OCI-LY7 (cell line): ENCODE data around the gene SSTR5. TPM values are rescaled to one million over a fixed set of nuclear protein-coding genes. Genes with fewer than 3 reads are reported as not detected.

Experiments
- BruUV-seq: library from RNA; stranded (reverse); fragments of 400-500 nt; replicated peaks from 2 replicates; lab custom pipeline; 2021; lab: Mats Ljungman, UMichigan
- CTCF ChIA-PET: fragments of 300-600 bp; sonication (Branson Sonifier 250); formaldehyde crosslinking; loops from one replicate; lab custom pipeline; 2022; ENCODE audit warnings: antibody characterized with exemption; ENCODE audit not compliant: unreplicated experiment; lab: Charles Lee
- POLR2A ChIA-PET: fragments of 300-600 bp; sonication (Branson Sonifier 250); formaldehyde crosslinking; loops from one replicate; lab custom pipeline; 2022; ENCODE audit warnings: antibody characterized with exemption; lab: Charles Lee
- DNase-seq: peaks from one replicate; pipeline ENCODE4 v3.0.0-alpha.2; 2015; ENCODE audit warnings: low spot score
- H2AFZ ChIP-seq: fragments of 200-600 bp; sonication (generic), shearing (Covaris generic); 2 replicates; pipeline ENCODE4 v1.6.1; 2014; ENCODE audit warnings: mild to moderate bottlenecking, antibody characterized with exemption, low read length, moderate library complexity
- H3K27ac ChIP-seq: fragments of 200-600 bp; sonication (generic); 2 replicates; pipeline ENCODE4 v1.5.1; 2014; ENCODE audit warnings: mixed run types, low read depth, mild to moderate bottlenecking, moderate library complexity, low read length, inconsistent platforms; ENCODE audit not compliant: poor library complexity, severe bottlenecking
- H3K36me3 ChIP-seq: fragments of 200-600 bp; sonication (generic); 2 replicates; pipeline ENCODE4 v1.6.1; 2014; ENCODE audit warnings: mild to moderate bottlenecking, antibody characterized with exemption, low read length, moderate library complexity, mixed read lengths; ENCODE audit not compliant: insufficient read depth
- H3K4me1 ChIP-seq: fragments of 200-600 bp; sonication (generic); 2 replicates; pipeline ENCODE4 v1.5.1; 2014; ENCODE audit warnings: mild to moderate bottlenecking, low read length; ENCODE audit not compliant: insufficient read depth, poor library complexity, severe bottlenecking
- H3K4me2 ChIP-seq: fragments of 200-600 bp; sonication (generic); 2 replicates; pipeline ENCODE4 v1.6.1; 2014; ENCODE audit warnings: mild to moderate bottlenecking, low read length
- H3K4me3 ChIP-seq: fragments of 200-600 bp; sonication (generic); 2 replicates; pipeline ENCODE4 v1.5.1; 2014; ENCODE audit warnings: mild to moderate bottlenecking, low read depth, low read length; ENCODE audit not compliant: poor library complexity, severe bottlenecking
- H3K79me2 ChIP-seq: fragments of 200-600 bp; sonication (generic); 2 replicates; pipeline ENCODE4 v1.6.1; 2016; ENCODE audit warnings: low read depth, mild to moderate bottlenecking, low read length, moderate library complexity, mixed read lengths; ENCODE audit not compliant: insufficient read depth
- H3K9me2 ChIP-seq: fragments of 200-600 bp; sonication (generic); 2 replicates; pipeline ENCODE4 v1.6.1; 2016; ENCODE audit warnings: mild to moderate bottlenecking, low read length, mixed read lengths; ENCODE audit not compliant: insufficient read depth
- H3K9me3 ChIP-seq: fragments of 200-600 bp; sonication (generic); 2 replicates; pipeline ENCODE4 v1.6.1; 2014; ENCODE audit warnings: mild to moderate bottlenecking, mixed run types, low read length, mixed read lengths
- H4K20me1 ChIP-seq: fragments of 200-600 bp; sonication (generic); 2 replicates; pipeline ENCODE4 v1.6.1; 2014; ENCODE audit warnings: mild to moderate bottlenecking, antibody characterized with exemption, low read length, moderate library complexity, mixed read lengths; ENCODE audit not compliant: insufficient read depth
- CTCF ChIP-seq: fragments of 200-600 bp; sonication (generic); conservative IDR thresholded peaks from 2 replicates; pipeline ENCODE4 v1.5.1; 2014; ENCODE audit warnings: mild to moderate bottlenecking, antibody characterized with exemption, low read length, moderate library complexity, mixed read lengths
- EZH2phosphoT487 ChIP-seq: fragments of 200-600 bp; sonication (generic); IDR thresholded peaks from 2 replicates; pipeline ENCODE4 v1.6.1; 2018; ENCODE audit warnings: low read depth, borderline replicate concordance, mild to moderate bottlenecking, mixed run types, antibody characterized with exemption, low read length, moderate library complexity, mixed read lengths
- intact Hi-C: fragments of 100-400 bp; cut with micrococcal nuclease; formaldehyde crosslinking; loops from one replicate; pipeline ENCODE4 v1.10.0; 2022; ENCODE audit not compliant: unreplicated experiment
- total RNA-seq, 2 experiments: library from RNA; depleted of rRNA in 1 of 2; stranded (reverse); fragments of >200 nt in 1 of 2; shearing (Covaris generic) in 1 of 2; gene quantifications; 2 replicates each; pipeline ENCODE4 v1.2.3, GENCODE V29; 2014 to 2022

Gene SSTR5
- total RNA-seq, 2 experiments from 2014 or later: not detected

- intact Hi-C loops: loop anchor here (2.0 kb wide), 1 partner anchor 289 kb away; no protein-coding TSS in a partner anchor
- ChIA-PET POLR2A (no interaction called here), CTCF (no interaction called here)
- Histone ChIP-seq H4K20me1 (no peaks in the 10 kb centered on the region), H3K4me3 (no peak overlapping the region), H3K36me3 (no peaks in the 10 kb centered on the region), H3K79me2 (no peaks in the 10 kb centered on the region), H3K9me2 (no peaks in the 10 kb centered on the region), H3K4me1 (no peaks in the 10 kb centered on the region), H2AFZ (no peak overlapping the region), H3K4me2 (no peak overlapping the region), H3K27ac (no peak overlapping the region), H3K9me3 (no peaks in the 10 kb centered on the region)
- no TSS peak for BruUV-seq
- no peak for DNase-seq
- no peak for TF ChIP-seq CTCF
- no peak for TF ChIP-seq EZH2phosphoT487
Observed at GRCh38 chr16:1101573-1102332, 29.2 kb downstream of the SSTR5 start.

- ChIA-PET POLR2A (no interaction called here), CTCF (no interaction called here)
- intact Hi-C loops: loop anchor here (2.0 kb wide), 1 partner anchor 290 kb away; no protein-coding TSS in a partner anchor
- H3K9me2 ChIP-seq: no peaks in the 10 kb centered on the region
- H3K9me3 ChIP-seq: no peaks in the 10 kb centered on the region
- H3K4me2 ChIP-seq: no peak overlapping the region
- H3K36me3 ChIP-seq: no peaks in the 10 kb centered on the region
- H4K20me1 ChIP-seq: no peaks in the 10 kb centered on the region
- TF ChIP-seq CTCF (no peak), EZH2phosphoT487 (no peak)
- H3K27ac ChIP-seq: no peak overlapping the region
- H2AFZ ChIP-seq: no peak overlapping the region
- H3K79me2 ChIP-seq: no peaks in the 10 kb centered on the region
- H3K4me1 ChIP-seq: no peaks in the 10 kb centered on the region
- H3K4me3 ChIP-seq: no peak overlapping the region
- no peak for DNase-seq
- BruUV-seq: no TSS peak
Observed at GRCh38 chr16:1102333-1102700, 29.8 kb downstream of the SSTR5 start.

- no peaks in the 10 kb centered on the region for H3K9me2 ChIP-seq
- CTCF ChIA-PET: no interaction called here
- TF ChIP-seq CTCF (peak; percentile 60), EZH2phosphoT487 (no peak)
- POLR2A ChIA-PET: no interaction called here
- DNase-seq: peak; percentile 59
- H3K4me2 ChIP-seq: no peak overlapping the region
- no peaks in the 10 kb centered on the region for H3K4me1 ChIP-seq
- no peaks in the 10 kb centered on the region for H4K20me1 ChIP-seq
- no TSS peak for BruUV-seq
- no peak overlapping the region for H2AFZ ChIP-seq
- H3K9me3 ChIP-seq: no peaks in the 10 kb centered on the region
- no peaks in the 10 kb centered on the region for H3K36me3 ChIP-seq
- intact Hi-C loops: loop anchor here (2.0 kb wide), 1 partner anchor 290 kb away; no protein-coding TSS in a partner anchor
- no peak overlapping the region for H3K4me3 ChIP-seq
- H3K27ac ChIP-seq: no peak overlapping the region
- H3K79me2 ChIP-seq: no peaks in the 10 kb centered on the region
Observed at GRCh38 chr16:1102921-1103635, 30.5 kb downstream of the SSTR5 start.
